Colonic mucosa (tissue), 4 donors: ENCODE measurements around the gene ADGRL3. TPM values are rescaled to one million over a fixed set of nuclear protein-coding genes. Genes with fewer than 3 reads are reported as not detected.

Experiments
- DNase-seq: peaks from one replicate; pipeline ENCODE4 v3.0.0-alpha.2; 2020
- H3K27ac ChIP-seq: fragments of 200-600 bp; one replicate; pipeline ENCODE4 v1.8.0; 2021
- H3K27me3 ChIP-seq: fragments of 200-600 bp; one replicate; pipeline ENCODE4 v1.8.0; 2021
- H3K36me3 ChIP-seq: fragments of 200-600 bp; one replicate; pipeline ENCODE4 v1.8.0; 2021
- H3K4me1 ChIP-seq: fragments of 200-600 bp; one replicate; pipeline ENCODE4 v1.8.0; 2021; ENCODE audit warnings: mild to moderate bottlenecking
- H3K4me3 ChIP-seq: fragments of 200-600 bp; one replicate; pipeline ENCODE4 v1.8.0; 2021
- H3K9ac ChIP-seq, 2 donors: one replicate each; pipeline ENCODE4 v1.7.0; 2013; ENCODE audit warnings: control low read depth in 2 of 2, low read depth in 2 of 2, low read length in 2 of 2
- H3K9me3 ChIP-seq: fragments of 200-600 bp; one replicate; pipeline ENCODE4 v1.8.0; 2021
- CTCF ChIP-seq: fragments of 200-600 bp; IDR thresholded peaks from one replicate; pipeline ENCODE4 v1.8.0; 2022; ENCODE audit warnings: antibody characterized with exemption, mild to moderate bottlenecking
- intact Hi-C: fragments of 100-400 bp; cut with DNase I; formaldehyde crosslinking; loops from one replicate; pipeline ENCODE4 v1.14.1; 2022
- total RNA-seq, 2 donors: library from RNA; stranded (reverse); fragmentation: NEBNext Ultra II Directional in 1 of 2; extraction: Animal tissue kit (Norgen Biotek cat#: 25700) in 1 of 2; gene quantifications; one replicate each; pipeline ENCODE4 v1.2.1, GENCODE V29; 2021
- donor health status: healthy.
- donor health status: DM: no; HTN: no; CAD: no.
- donor health status: DM: no; HTN: no; CAD: no.

Gene ADGRL3
- total RNA-seq, 2 donors from 2014 or later, result 4.1 to 4.4 TPM

GRCh38 chr4:62018537-62018936, 818.4 kb downstream of the ADGRL3 start:
- intact Hi-C loops, result no loop called here
- H3K9ac ChIP-seq, result no peak overlapping the region
- DNase-seq, result no peak
- H3K36me3 ChIP-seq, result no peaks in the 10 kb centered on the region
- H3K4me1 ChIP-seq, result no peaks in the 10 kb centered on the region
- TF ChIP-seq CTCF, result no peak
- no peak overlapping the region for H3K4me3 ChIP-seq
- H3K9me3 ChIP-seq, result no peaks in the 10 kb centered on the region
- no peak overlapping the region for H3K27ac ChIP-seq
- no peaks in the 10 kb centered on the region for H3K27me3 ChIP-seq

- Histone ChIP-seq H3K9me3 (no peaks in the 10 kb centered on the region), H3K9ac (no peak overlapping the region), H3K27ac (no peak overlapping the region), H3K4me3 (no peak overlapping the region), H3K27me3 (no peaks in the 10 kb centered on the region), H3K36me3 (no peaks in the 10 kb centered on the region), H3K4me1 (no peaks in the 10 kb centered on the region)
- intact Hi-C loops, result no loop called here
- DNase-seq, result no peak
- TF ChIP-seq CTCF, result no peak
Measured at GRCh38 chr4:62023633-62024032, 823.5 kb downstream of the ADGRL3 start.

- no peaks in the 10 kb centered on the region for H3K9me3 ChIP-seq
- intact Hi-C loops, result no loop called here
Measured at GRCh38 chr4:62028745-62029144, 828.6 kb downstream of the ADGRL3 start.

GRCh38 chr4:62030958-62031357, 830.8 kb downstream of the ADGRL3 start:
- H3K4me1 ChIP-seq, result no peaks in the 10 kb centered on the region
- no peak for TF ChIP-seq CTCF
- H3K36me3 ChIP-seq, result no peaks in the 10 kb centered on the region
- intact Hi-C loops, result no loop called here
- H3K27ac ChIP-seq, result no peak overlapping the region
- no peak overlapping the region for H3K4me3 ChIP-seq
- DNase-seq, result no peak
- no peaks in the 10 kb centered on the region for H3K27me3 ChIP-seq
- no peaks in the 10 kb centered on the region for H3K9me3 ChIP-seq
- H3K9ac ChIP-seq, result no peak overlapping the region

More at GRCh38 chr4:62028745-62029144, 828.6 kb downstream of the ADGRL3 start:
- no peak for TF ChIP-seq CTCF
- H3K9ac ChIP-seq, result no peak overlapping the region
- H3K4me1 ChIP-seq, result no peaks in the 10 kb centered on the region
- DNase-seq, result no peak
- H3K27me3 ChIP-seq, result no peaks in the 10 kb centered on the region
- no peaks in the 10 kb centered on the region for H3K36me3 ChIP-seq
- H3K27ac ChIP-seq, result no peak overlapping the region
- no peak overlapping the region for H3K4me3 ChIP-seq

- no peaks in the 10 kb centered on the region for H3K27me3 ChIP-seq
- no peak overlapping the region for H3K4me3 ChIP-seq
- no peak for TF ChIP-seq CTCF
- intact Hi-C loops, result no loop called here
- DNase-seq, result no peak
- H3K4me1 ChIP-seq, result no peaks in the 10 kb centered on the region
- H3K27ac ChIP-seq, result no peak overlapping the region
- no peaks in the 10 kb centered on the region for H3K9me3 ChIP-seq
- H3K36me3 ChIP-seq, result no peaks in the 10 kb centered on the region
- no peak overlapping the region for H3K9ac ChIP-seq
Measured at GRCh38 chr4:62037571-62037970, 837.4 kb downstream of the ADGRL3 start.

GRCh38 chr4:62051332-62051731, 851.2 kb downstream of the ADGRL3 start:
- no peak for TF ChIP-seq CTCF
- Histone ChIP-seq H3K36me3 (no peaks in the 10 kb centered on the region), H3K4me3 (no peak overlapping the region), H3K4me1 (no peaks in the 10 kb centered on the region), H3K27me3 (no peaks in the 10 kb centered on the region), H3K9ac (no peak overlapping the region), H3K9me3 (no peaks in the 10 kb centered on the region), H3K27ac (no peak overlapping the region)
- intact Hi-C loops, result no loop called here
- DNase-seq, result no peak
